Measurements from ENCODE around the gene CAPN9. TPM values are rescaled to one million over a fixed set of nuclear protein-coding genes. Genes with fewer than 3 reads are reported as not detected.

Gene CAPN9
- total RNA-seq, 4 donors from 2014 or later, result not detected

GRCh38 chr1:230818367-230818766 is 71.2 kb downstream of the CAPN9 start:
- no peak for DNase-seq
- H3K4me3 ChIP-seq, result no peak overlapping the region
- in situ Hi-C loops (cut with MboI; ENCODE audit: low sequenced_read_pairs in 4 of 4) (loop anchor here in 1 of 4 donors (25.0 kb wide), 1 partner anchor 394 kb away; no protein-coding TSS in a partner anchor), intact Hi-C loops (cut with DNase I; ENCODE audit: low total_unique reads) (no loop called here)
- H3K4me1 ChIP-seq, result peaks cover 22 to 23% of the 10 kb centered on the region in 2 donors
- no peaks in the 10 kb centered on the region for H3K36me3 ChIP-seq
- H3K27ac ChIP-seq, result no peak overlapping the region
- no peaks in the 10 kb centered on the region for H3K9me3 ChIP-seq
- H3K27me3 ChIP-seq, result no peaks in the 10 kb centered on the region
- ATAC-seq, result no peak
- TF ChIP-seq POLR2A (IDR thresholded peaks at IDR 0.05), result no peak
- no peak for TF ChIP-seq CTCF (IDR thresholded peaks at IDR 0.05 in 4 of 5, conservative IDR thresholded peaks at IDR 0.05 in 1 of 5)

- Histone ChIP-seq H3K4me3 (no peak overlapping the region), H3K36me3 (no peaks in the 10 kb centered on the region), H3K9me3 (no peaks in the 10 kb centered on the region), H3K27ac (no peak overlapping the region), H3K4me1 (peaks cover 27 to 29% of the 10 kb centered on the region in 2 donors), H3K27me3 (no peaks in the 10 kb centered on the region)
- in situ Hi-C loops (cut with MboI; ENCODE audit: low sequenced_read_pairs in 4 of 4), result loop anchor here in 1 of 4 donors (25.0 kb wide), 1 partner anchor 393 kb away; no protein-coding TSS in a partner anchor
- intact Hi-C loops (cut with DNase I; ENCODE audit: low total_unique reads), result no loop called here
- no peak for ATAC-seq
- no peak for TF ChIP-seq POLR2A (IDR thresholded peaks at IDR 0.05)
- TF ChIP-seq CTCF (IDR thresholded peaks at IDR 0.05 in 4 of 5, conservative IDR thresholded peaks at IDR 0.05 in 1 of 5), result no peak
- no peak for DNase-seq
Measured at GRCh38 chr1:230818901-230819300, 71.7 kb downstream of the CAPN9 start.

- peaks cover 37 to 38% of the 10 kb centered on the region in 2 donors for H3K4me1 ChIP-seq
- no peaks in the 10 kb centered on the region for H3K36me3 ChIP-seq
- H3K9me3 ChIP-seq, result no peaks in the 10 kb centered on the region
- DNase-seq (no peak), ATAC-seq (no peak)
- no peaks in the 10 kb centered on the region for H3K27me3 ChIP-seq
- no peak overlapping the region for H3K27ac ChIP-seq
- no peak overlapping the region for H3K4me3 ChIP-seq
- TF ChIP-seq CTCF (IDR thresholded peaks at IDR 0.05 in 4 of 5, conservative IDR thresholded peaks at IDR 0.05 in 1 of 5) (no peak), POLR2A (IDR thresholded peaks at IDR 0.05) (no peak)
- in situ Hi-C loops (cut with MboI; ENCODE audit: low sequenced_read_pairs in 4 of 4), result loop anchor here in 1 of 4 donors (25.0 kb wide), 1 partner anchor 392 kb away; no protein-coding TSS in a partner anchor
- intact Hi-C loops (cut with DNase I; ENCODE audit: low total_unique reads), result no loop called here
Measured at GRCh38 chr1:230819976-230820375, 72.8 kb downstream of the CAPN9 start.

DNA sequence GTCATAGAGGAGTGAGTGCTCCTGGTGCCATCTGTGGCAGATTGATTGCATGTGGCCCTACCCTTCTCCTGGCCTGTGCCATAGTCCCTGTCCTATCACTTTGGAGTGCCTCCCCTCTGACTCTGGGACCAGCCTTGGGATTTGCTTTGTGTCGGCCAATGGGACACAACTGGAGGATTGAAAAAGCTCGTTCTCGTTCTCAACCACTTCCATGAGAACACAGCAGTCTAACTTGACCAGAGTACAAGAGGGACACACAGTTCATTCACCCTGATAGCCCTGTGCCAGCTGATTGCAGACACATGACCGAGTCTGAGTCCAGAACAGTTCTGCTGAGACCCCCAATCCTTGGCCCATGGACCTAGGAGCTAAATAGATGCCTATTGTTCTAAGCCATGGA is 73.4 kb downstream of the CAPN9 start:
- Histone ChIP-seq H3K36me3 (no peaks in the 10 kb centered on the region), H3K4me1 (peaks cover 37 to 43% of the 10 kb centered on the region in 2 donors), H3K27me3 (no peaks in the 10 kb centered on the region), H3K27ac (no peak overlapping the region), H3K9me3 (no peaks in the 10 kb centered on the region), H3K4me3 (no peak overlapping the region)
- ATAC-seq (no peak), DNase-seq (no peak)
- in situ Hi-C loops (cut with MboI; ENCODE audit: low sequenced_read_pairs in 4 of 4), result loop anchor here in 1 of 4 donors (25.0 kb wide), 1 partner anchor 392 kb away; no protein-coding TSS in a partner anchor
- TF ChIP-seq POLR2A (IDR thresholded peaks at IDR 0.05) (no peak), CTCF (IDR thresholded peaks at IDR 0.05 in 4 of 5, conservative IDR thresholded peaks at IDR 0.05 in 1 of 5) (no peak)
- intact Hi-C loops (cut with DNase I; ENCODE audit: low total_unique reads), result no loop called here

GRCh38 chr1:230821346-230821745 is 74.2 kb downstream of the CAPN9 start:
- Histone ChIP-seq H3K4me3 (no peak overlapping the region), H3K27me3 (no peaks in the 10 kb centered on the region), H3K4me1 (peaks cover 40 to 45% of the 10 kb centered on the region in 2 donors), H3K9me3 (no peaks in the 10 kb centered on the region), H3K27ac (no peak overlapping the region), H3K36me3 (no peaks in the 10 kb centered on the region)
- DNase-seq (no peak), ATAC-seq (no peak)
- no peak for TF ChIP-seq POLR2A (IDR thresholded peaks at IDR 0.05)
- intact Hi-C loops (cut with DNase I; ENCODE audit: low total_unique reads) (no loop called here), in situ Hi-C loops (cut with MboI; ENCODE audit: low sequenced_read_pairs in 4 of 4) (loop anchor here in 1 of 4 donors (25.0 kb wide), 1 partner anchor 391 kb away; no protein-coding TSS in a partner anchor)

All from gastrocnemius medialis (tissue), 4 donors.